Measurements from ENCODE around the gene TMEM63A.
"Not testable (repeated sequence)": the region's sequence is repeated elsewhere in the genome, so short reads cannot be mapped to it uniquely, and the experiment has no call there.

Gene TMEM63A

DNA sequence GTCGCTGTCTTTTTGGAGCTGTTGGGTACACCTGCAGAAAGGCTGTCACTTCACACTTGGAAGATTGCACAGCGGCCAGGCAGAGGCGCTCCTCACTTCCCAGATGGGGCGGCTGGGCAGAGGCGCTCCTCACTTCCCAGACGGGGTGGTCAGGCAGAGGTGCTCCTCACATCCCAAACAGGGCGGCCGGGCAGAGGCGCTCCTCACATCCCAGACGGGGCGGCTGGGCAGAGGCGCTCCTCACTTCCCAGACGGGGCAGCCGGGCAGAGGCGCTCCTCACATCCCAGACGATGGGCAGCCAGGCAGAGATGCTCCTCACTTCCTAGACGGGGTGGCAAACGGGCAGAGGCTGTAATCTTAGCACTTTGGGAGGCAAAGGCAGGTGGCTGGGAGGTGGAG lies 86.1 kb downstream of the TMEM63A start:
- not testable (repeated sequence) for DNase-seq (ENCODE audit: low read depth in 2 of 2)
